ENCODE measurements around the gene NBEAL2. TPM values are rescaled to one million over a fixed set of nuclear protein-coding genes. Genes with fewer than 3 reads are reported as not detected.

NBEAL2 gene
- total and polyA plus RNA-seq, 2 of the 4 experiments (the other 2 are of a cell fraction), result 2.2 to 12.5 TPM

GRCh38 chr3:46994801-46995731, 15.6 kb downstream of the NBEAL2 start:
- H3K4ac ChIP-seq (ENCODE audit: low read depth, low read length), result no peak overlapping the region
- H2AFZ ChIP-seq (replicated peaks; ENCODE audit: low read length, poor library complexity), result no peak overlapping the region
- no peaks in the 10 kb centered on the region for H3K36me3 ChIP-seq (ENCODE audit: control insufficient read depth, insufficient read depth, low read length)
- H3K4me2 ChIP-seq (ENCODE audit: low read depth, low read length), result no peak overlapping the region
- ATAC-seq (ENCODE audit: low read depth) (no peak), DNase-seq (no peak)
- no peak overlapping the region for H3K4me3 ChIP-seq (ENCODE audit: insufficient read depth, low read depth, low read length)
- CTCF ChIA-PET, result no interaction called here
- in situ Hi-C loops (cut with MboI; ENCODE audit: low sequenced_read_pairs), result no loop called here
- H2BK15ac ChIP-seq (ENCODE audit: low read depth, low read length), result no peak overlapping the region
- no peaks in the 10 kb centered on the region for H3K9me3 ChIP-seq (ENCODE audit: control insufficient read depth, insufficient read depth, low read length)
- 0 out of 2 replicates have a peak, but pooled peaks cover 2% of the 10 kb centered on the region for H3K4me1 ChIP-seq (ENCODE audit: control insufficient read depth, insufficient read depth, low read length)
- no peak overlapping the region for H3K18ac ChIP-seq (ENCODE audit: low read depth, low read length)
- POLR2A ChIA-PET (ENCODE audit: unreplicated experiment), result no interaction called here
- no peak overlapping the region for H3K56ac ChIP-seq (ENCODE audit: extremely low read depth, insufficient read depth, low read length)
- H3K27me3 ChIP-seq (ENCODE audit: control insufficient read depth, insufficient read depth, low read length), result no peaks in the 10 kb centered on the region
- no peak overlapping the region for H2BK120ac ChIP-seq (ENCODE audit: low read depth, low read length)
- no peak overlapping the region for H3K27ac ChIP-seq (ENCODE audit: insufficient read depth, low read length)
- intact Hi-C loops (cut with micrococcal nuclease), result no loop called here
- H2AK5ac ChIP-seq (ENCODE audit: low read depth, low read length), result no peak overlapping the region
- no peaks in the 10 kb centered on the region for H3K79me1 ChIP-seq (ENCODE audit: low read depth in 1 of 2, low read length in 2 of 2)
- no peak overlapping the region for H3K23ac ChIP-seq (ENCODE audit: low read depth, low read length)
- H3K14ac ChIP-seq (replicated peaks; ENCODE audit: low read depth, low read length), result no peak overlapping the region
- dilution Hi-C loops (cut with HindIII; ENCODE audit: low sequenced_read_pairs, unreplicated experiment), result no loop called here
- no peak overlapping the region for H4K91ac ChIP-seq (ENCODE audit: insufficient read depth, low read depth, low read length)
- no TSS peak for BruUV-seq (replicated peaks)
- TF ChIP-seq MAFK (IDR thresholded peaks at IDR 0.05; ENCODE audit: low read depth, low read length) (no peak), USF2 (IDR thresholded peaks at IDR 0.05; ENCODE audit: low read depth, low read length) (no peak), MAZ (IDR thresholded peaks at IDR 0.05; ENCODE audit: borderline replicate concordance, low read depth, low read length) (no peak), RFX5 (IDR thresholded peaks at IDR 0.05; ENCODE audit: low read depth, low read length) (no peak)
- H4K20me1 ChIP-seq (ENCODE audit: insufficient read depth, low read length), result no peaks in the 10 kb centered on the region
- no peak overlapping the region for H2AK9ac ChIP-seq (replicated peaks; ENCODE audit: low read depth, low read length, poor library complexity)
- no peak overlapping the region for H4K8ac ChIP-seq (ENCODE audit: low read depth in 2 of 2, low read length in 2 of 2)
- H4K5ac ChIP-seq (ENCODE audit: low read depth, low read length), result no peak overlapping the region
- 90% methylated on average over 14 of the region's 29 CpGs; no CpG with 5 or more reads in 1 of the 2 experiments for WGBS, 2 experiments (ENCODE audit: extremely low coverage in 2 of 2, insufficient read length in 1 of 2)
- H2BK20ac ChIP-seq (ENCODE audit: low read depth, low read length), result no peak overlapping the region
- peaks cover 2% of the 10 kb centered on the region; the same call in 1 of the 2 replicates for H3K9me1 ChIP-seq (ENCODE audit: insufficient read depth, low read length)
- no peak overlapping the region for H2BK5ac ChIP-seq (ENCODE audit: low read depth, low read length, poor library complexity, severe bottlenecking)
- no peak overlapping the region for H3K9ac ChIP-seq (ENCODE audit: low read depth, low read length)
